HG02798 (cell line): Measurements from ENCODE around the gene TGFBR3.

Experiments used
- ATAC-seq: cut with Tn5 transposase; IDR thresholded peaks from one replicate; pipeline ENCODE4 v1.9.1; 2021; ENCODE audit warnings: mild to moderate bottlenecking; ENCODE audit not compliant: unreplicated experiment, poor library complexity

The TGFBR3 gene

DNA sequence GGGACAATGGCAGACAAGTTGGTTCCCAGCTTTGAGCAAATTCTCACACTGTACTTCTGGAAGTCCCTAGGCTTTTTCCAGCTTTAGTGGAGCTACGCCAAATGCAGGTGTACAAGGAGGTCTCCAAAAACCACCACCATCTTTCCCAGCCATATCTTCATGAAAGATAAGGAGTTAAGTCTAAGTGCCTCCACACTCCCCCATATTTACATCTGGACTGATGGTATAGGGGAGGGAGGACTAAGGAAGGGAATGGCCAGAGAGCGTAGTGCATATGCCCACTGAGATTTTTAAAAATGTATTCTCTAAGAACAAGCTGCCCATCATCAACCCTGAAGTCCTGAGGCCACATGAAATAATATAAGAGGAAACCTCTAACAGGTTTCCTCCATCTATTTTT is 161.3 kb downstream of the TGFBR3 start:
- no peak for ATAC-seq

DNA sequence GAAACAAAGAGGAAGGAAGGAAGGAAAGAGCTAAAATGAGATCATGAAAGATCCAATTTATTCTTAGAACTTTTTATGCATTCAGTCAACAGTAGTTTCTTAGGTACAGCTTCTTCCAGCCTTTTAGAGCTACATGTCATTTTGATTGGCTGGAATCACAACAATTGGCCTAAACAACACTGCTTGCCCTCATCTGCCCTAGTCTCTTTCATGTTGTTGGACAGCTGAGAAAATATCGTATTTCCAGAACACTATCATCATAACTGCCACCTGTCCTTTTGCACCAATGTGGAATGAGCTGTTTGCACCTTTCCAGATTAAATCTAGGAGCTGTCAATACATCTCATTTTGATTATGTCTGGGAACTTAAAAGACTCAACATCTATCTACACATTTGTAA is 161.7 kb downstream of the TGFBR3 start:
- no peak for ATAC-seq

DNA sequence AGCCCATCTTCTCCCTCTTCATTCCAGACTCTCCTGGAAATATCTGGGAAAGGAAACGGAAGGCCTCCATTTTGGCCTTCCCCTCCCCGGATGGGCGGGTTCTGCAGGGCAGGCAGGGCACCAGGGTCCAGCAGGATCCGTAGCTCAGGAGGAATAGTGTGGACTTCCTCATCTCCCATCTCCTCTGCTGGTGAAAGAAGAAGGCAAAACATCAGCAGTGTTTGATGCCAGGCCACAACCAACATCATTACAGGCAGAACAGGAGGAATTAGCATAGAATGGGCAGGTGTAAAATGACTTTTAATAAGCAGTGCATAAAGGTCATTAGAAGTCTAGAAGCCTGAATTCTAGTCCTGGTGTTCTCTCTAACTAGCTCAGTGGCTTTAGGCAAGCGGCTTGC is 165.9 kb downstream of the TGFBR3 start:
- no peak for ATAC-seq

DNA sequence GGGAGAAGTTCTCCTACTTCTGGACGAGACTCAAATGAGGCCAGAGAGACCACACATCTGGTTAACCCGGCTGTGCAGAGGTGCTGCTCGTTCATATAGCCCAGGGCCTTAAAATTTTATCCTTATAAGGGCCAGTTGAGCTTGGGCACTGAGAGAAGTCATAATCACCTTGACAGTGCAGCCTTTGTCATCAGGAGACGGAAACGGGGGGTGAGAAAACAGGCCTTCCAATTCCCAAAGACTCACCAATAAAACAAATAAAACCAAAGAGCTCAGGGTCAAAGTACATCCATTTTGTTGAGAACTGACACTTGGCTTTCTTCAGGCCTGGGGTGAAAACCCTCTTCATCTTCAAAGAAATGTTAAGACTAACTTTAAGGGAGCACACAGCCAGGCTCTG is 167.1 kb downstream of the TGFBR3 start:
- no peak for ATAC-seq

DNA sequence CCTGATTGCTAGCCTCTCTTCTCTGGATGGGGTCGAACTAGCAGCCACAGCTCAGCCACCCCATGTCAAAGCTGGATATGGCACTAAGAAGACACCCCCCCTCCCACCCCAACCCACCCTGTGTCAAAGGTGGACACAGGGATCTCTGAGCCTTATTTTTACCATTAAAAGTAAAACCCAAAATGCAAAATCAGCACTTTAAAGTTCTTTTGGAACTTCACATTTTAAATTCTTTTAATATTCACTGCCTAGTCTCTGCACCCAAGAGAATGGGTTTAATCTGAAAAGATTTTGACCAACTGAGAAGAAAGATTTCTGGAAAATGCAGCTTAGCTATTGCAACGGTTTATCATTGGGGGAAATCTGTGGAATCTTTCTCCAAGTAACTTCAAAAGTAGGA is 167.6 kb downstream of the TGFBR3 start:
- ATAC-seq = no peak

DNA sequence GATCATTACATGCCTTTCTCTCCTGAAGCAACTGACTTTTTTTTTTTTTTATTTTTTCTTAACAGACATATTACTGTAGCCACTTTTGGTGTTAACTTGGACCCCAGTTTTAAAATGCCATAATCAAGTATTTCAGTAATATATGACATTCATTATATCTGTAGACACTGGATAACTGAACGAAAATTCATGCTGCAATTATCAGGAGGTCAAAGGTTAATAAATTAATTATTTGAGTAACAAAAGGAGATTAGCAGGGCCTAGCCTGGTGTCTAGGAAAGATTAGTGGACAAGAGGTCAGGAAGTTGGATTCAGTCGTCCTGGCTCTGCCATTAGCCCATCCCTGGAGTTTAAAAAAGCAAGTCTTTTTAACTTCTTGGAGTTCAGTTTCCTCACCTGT is 168.1 kb downstream of the TGFBR3 start:
- no peak for ATAC-seq

DNA sequence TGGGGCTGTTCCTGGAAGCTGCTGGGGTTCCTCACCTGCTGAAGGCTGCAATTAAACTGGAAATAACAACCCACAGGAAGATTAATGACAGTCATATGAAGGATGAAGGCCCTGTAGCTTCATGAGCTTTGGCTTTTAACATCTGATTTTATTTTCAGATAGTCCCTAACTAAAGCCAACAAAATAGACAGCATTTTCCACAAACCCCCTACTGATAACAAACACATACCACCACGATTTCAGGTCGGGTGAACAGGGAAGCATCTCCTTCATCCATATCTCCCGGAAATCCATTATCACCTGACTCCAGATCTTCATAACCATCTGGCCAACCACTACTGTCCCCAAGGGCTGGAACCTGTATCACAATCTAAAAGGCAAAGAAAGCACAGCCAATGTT is 169.6 kb downstream of the TGFBR3 start:
- ATAC-seq = no peak

DNA sequence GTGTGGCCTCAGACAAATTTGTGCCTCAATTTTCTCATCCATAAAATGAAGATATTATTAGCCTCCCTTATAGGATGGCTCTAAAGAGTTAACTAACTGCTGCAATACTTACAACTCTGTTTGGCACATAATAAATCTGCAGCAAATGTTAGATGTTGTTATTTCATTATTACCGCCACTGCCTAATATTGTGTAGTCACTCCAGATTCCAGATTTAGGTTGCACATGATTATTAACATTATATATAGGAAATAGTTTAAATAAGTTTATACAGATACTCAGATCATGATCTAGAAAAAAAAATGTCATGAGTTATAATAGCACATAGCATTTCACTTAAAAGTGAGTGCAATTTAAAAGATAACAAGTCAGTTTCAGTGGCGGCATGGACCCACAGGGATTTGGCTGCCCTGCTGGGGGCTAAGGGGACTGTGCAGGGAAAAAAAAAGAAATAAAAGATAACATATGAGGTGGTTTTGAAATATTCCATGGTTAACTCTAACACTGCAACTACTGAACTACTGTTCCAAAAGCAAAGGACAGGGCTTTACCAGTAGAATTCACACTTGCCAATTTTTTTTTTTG is 170.4 kb downstream of the TGFBR3 start:
- ATAC-seq = no peak

DNA sequence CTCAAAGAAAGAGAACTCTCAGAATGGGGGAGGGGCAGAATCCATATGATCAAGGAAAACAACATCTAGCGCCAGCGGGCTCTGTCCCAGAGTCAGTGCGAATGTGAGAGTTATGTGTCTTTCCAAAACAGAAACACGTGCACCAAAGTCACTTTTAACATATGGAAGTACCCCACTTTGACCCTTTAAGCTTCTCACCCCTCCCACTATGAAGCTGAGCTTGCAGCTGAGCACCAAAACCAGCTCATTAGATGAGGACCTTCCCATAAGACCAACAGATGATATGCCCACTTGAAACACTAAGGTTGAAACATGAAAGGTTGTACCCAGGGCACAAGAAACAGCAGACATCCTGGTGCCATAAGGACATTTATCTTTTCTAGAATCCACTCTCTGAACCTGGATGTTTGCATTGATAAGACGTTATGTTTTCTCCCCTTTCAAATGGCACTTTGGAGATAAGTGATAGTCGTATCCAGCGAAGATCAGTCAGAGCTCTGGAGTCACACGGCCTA is 171.0 kb downstream of the TGFBR3 start:
- ATAC-seq = no peak

DNA sequence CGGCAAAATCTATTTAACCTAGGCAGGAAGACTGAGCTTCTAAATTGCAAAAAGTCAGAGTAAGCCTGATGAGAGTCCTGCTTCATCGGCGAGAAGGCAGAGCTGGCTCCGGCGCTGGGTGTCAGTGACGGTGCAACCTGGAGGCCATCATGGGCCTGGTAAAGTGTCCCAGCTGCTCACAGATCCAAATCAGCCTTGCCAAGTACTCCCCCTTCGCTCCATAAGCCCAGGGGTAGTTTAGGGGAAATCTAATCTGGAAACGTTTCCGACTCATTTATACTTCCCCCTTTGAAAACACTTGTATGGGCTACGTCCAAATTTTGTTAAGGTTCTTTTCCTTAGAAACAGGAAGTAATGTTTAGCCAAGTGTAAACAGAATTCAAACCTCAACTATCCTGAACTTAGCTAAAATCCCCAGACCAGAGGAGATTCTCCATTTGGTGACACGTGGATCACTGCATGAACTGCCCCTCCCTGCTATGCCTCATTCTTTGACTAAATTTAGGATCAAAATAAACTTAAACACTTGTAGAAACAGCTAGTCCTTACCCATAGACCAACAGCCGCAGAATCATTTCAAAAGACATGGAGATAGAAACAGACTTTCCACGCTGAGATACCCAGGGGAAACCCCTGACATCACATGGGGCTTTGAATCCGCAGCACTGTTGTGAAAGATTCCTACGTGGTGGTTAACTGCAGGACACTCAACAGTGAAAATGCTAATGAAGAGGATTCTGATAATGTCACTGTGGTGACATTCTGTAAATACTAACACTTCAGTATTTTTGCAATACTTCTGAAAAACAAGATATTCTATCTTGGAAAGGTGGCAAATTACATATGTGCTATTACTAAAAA is 172.7 kb downstream of the TGFBR3 start:
- peak; percentile 82 for ATAC-seq

DNA sequence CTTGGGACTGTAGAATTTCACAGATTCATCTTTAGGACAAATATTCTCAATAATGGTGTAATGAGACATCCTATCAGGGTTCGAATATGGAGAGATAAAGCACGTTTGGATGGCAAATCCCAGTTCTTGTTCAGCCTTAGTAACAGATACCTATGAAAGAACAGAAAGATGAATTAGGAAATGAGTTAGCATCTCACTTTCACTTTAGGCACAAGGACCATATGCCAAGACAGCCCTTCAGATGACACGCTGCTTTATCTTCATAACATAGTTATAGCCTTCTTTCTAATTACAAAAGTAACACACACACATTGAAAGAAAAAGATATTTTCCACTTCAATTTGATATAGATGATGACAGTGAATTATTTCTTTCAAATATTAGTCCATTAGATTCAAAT is 173.6 kb downstream of the TGFBR3 start:
- ATAC-seq = no peak

DNA sequence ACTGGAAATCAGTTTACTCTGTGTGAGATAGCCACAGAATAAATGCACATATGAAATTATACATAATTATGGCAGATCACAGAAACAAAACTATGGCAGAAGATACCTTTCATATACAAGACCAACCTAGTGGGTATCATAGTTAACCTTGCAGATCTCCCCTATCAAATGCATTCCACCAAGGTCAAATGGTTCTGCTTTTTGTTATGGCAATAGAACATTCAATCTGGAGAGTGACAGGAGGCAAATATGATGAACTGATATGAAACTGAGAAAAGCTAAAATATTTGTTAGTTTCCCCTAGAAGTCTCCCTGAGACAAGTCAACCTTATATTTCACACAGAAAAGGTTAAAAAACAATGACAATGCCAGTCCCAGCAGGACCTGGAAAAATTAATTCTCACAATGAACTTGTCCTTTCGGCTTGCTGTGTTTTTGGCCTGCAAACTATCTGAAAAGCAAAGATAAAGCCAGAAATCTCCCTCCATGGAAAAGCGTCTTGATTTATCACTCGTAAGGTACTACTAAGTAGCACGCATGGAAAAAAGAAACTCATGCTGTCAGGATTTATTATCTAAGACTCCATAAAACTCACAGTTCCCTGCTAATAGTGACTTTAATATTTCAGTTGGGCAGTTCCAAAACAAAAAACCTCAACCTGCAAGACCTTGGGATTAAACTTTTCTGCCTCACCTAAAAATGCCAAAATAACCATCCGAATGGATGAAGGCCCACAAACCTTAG is 174.3 kb downstream of the TGFBR3 start:
- ATAC-seq = no peak

DNA sequence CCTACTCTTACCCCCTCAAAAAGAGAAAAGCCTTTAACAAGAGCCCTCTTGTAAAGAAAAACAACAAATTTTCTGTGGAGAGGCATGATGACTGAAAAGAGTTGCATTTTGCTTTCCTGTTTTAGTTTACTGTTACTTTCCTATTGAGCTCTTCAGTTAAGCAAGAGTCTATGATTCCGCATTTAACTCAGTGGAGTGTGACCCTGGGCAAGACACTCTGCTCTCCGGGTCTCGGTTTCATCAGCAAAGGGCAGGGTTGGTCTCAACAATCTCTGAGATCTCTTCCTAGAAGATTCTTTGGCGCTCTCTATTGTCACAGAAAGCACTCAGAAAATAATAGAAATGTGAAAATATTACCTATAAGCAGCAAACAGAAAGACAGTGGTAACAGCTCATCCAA is 175.7 kb downstream of the TGFBR3 start:
- ATAC-seq = no peak

DNA sequence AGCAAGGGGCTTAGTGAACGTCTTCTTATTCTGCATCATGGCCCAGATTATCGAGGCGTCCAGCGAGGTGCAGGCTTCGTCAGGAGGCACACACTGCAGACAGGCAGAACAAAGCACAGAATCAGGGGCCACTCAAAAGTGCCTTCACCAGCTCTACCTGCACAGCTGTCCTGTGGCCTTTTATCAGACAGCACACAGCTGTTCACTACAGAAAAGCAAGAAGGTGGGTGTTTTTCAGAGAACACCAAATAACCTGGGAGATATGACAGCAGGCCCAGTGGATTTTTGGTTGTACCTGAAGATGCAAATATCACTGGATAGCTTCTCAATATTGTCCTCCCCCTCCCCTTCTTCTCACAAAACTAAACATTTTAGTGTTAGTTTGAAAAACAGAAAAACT is 177.3 kb downstream of the TGFBR3 start:
- no peak for ATAC-seq

DNA sequence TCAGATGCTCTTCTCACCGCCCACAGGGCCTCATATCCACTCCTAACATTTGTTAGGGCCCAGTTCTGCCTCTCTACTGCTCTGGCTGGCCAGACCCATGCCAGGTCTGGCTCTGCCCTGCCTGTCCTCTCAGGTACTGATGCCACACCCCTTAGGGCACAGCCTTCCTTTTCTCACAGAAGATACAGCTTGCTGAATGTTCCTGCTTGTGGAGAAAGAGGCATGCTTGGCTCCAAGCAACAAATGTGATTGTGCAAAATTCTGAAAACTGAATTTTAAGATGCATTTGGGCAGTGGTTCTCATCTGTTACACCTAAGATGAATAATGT is 178.1 kb downstream of the TGFBR3 start:
- no peak for ATAC-seq

DNA sequence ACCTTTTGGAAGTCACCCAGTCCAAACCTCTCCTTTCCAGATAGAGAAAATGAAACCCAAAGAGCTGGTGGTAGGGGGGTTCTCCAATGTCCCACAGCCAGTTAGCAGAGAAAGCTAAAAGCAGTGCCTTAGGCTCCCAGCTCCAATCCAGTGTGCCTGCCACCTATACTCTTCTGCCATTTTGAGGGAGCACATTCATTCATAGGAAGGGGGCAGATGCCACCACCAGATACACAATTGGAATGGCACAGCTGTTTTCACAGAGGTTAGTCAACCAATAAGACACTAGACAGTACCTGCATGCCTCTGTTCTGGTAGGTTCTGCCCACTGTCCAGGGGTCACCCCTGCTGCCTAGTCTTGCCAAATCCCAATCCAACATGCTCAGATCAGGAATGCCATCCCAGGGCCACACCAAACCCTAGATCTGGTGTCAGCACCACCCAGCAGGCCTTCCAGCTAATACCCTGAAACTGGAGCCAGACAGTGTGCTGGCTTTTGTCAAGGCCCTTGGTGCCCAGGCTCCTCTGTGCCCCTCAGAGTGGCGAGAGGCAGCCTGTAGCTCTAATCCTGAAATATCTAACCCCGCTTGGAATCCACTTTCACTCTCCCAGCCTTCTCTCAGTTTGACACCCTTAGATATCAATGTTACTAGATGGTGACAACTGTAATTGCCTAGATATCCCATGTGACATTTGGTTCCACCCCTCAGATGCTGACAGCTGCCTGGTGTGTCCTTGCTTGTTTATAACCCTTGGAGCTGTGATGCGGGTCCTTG is 178.6 kb downstream of the TGFBR3 start:
- no peak for ATAC-seq

DNA sequence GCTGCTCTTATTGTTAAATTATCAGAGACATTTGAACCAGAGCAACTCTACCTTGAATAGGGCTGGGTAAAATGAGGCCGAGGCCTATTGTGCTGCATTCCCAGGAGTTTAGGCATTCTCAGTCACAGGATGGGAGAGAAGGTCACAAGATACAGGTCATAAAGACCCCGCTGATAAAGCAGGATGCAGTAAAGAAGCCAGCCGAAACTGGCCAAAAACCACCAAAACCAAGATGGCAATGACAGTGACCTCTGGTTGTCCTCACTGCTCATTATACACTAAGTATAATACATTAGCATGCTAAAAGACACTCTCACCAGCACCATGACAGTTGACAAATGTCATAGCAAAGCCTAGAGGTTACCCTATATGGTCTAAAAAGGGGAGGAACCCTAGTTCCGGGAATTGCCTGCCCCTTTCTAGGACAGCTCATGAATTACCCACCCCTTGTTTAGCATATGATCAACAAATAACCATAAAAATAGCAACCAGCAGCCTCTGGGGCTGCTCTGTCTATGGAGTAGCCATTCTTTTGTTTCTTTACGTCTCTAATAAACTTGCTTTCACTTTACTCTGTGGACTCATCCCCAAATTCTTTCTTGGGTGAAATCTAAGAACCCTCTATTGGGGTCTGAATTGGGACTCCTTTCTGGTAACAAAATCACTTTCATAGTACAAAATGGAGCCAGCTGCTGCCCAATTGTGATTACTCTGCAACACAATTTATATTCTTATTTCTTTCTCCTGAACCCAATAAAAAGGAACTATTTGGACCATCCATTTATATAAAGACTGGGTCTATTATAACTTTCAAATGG is 179.6 kb downstream of the TGFBR3 start:
- ATAC-seq = no peak

DNA sequence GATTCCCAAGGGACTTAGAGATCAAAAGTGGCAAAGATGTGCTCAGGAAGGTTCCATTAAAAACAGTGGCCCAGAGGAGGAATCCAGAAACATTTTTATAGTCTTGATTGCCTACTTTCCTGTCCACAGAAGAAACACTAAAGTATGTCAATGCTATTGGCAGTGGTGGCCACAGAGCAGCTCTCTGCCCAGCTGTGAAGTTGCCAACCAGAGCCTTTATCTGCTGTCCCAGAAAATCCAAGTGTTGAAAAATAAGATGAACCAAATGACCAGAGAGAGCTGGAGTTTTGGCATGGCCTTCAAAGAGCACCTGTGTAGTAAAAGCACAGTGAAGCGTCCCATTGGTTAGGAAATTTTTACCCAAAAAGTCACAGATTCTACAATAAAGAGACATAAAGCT is 181.2 kb downstream of the TGFBR3 start:
- no peak for ATAC-seq

DNA sequence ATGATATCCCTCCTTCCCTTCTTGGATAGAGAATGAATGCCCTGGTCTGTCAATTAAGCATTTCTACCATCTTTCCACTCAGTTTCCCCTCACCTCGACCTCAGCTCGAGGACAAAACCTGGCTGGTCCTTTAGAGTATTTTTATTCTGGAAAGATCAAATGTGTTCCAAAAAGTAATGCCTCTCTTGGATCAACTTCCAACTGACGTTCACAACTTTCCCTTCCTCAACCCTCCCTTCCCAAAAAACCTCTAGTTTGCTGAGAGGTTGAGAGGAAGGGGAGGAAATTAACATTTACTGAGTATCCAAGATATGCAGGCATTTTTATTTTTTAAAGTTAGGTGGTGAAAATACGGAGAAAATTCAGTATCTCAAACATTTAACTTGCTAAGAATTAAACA is 182.9 kb downstream of the TGFBR3 start:
- no peak for ATAC-seq

DNA sequence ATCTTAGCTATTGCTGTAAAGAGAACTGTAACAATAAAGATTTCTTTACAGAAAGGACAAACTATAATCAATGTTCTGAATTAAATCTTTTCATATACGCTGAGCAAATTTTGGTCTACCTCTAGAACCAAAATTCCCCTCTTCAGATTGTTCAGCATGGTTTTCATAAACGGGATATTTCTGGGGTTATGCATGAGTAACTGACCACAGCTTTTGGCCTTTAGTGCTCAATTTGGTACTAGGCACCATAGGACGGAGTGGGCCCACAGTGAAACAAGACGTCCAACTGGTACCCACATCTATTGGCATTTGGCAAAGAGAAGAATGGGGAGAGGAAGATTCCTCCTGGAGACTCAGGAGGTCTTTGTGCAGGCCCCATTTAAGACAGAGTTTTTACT is 184.5 kb downstream of the TGFBR3 start:
- ATAC-seq = no peak
